ENCODE data around the gene PKMYT1.
A peak's percentile ranks its signal among the peaks of the same experiment; 100 is the strongest.

PKMYT1 gene

GRCh38 chr16:2996298-2996697, 16.1 kb upstream of the PKMYT1 start:
- no peak for DNase-seq (ENCODE audit: low read depth in 2 of 2)

GRCh38 chr16:2992383-2993081, 12.3 kb upstream of the PKMYT1 start:
- DNase-seq (ENCODE audit: low read depth in 2 of 2): no peak

- no peak for DNase-seq (ENCODE audit: low read depth in 2 of 2)
These were observed 11.5 kb upstream of the PKMYT1 start for GRCh38 chr16:2991566-2992261.

- no peak for DNase-seq (ENCODE audit: low read depth in 2 of 2)
These were observed 10.6 kb upstream of the PKMYT1 start for GRCh38 chr16:2990891-2991290.

GRCh38 chr16:2988590-2989099, 8.4 kb upstream of the PKMYT1 start:
- DNase-seq (ENCODE audit: low read depth in 2 of 2): no peak

GRCh38 chr16:2987833-2988232, 7.6 kb upstream of the PKMYT1 start:
- DNase-seq (ENCODE audit: low read depth in 2 of 2): no peak

GRCh38 chr16:2987286-2987685, 7.0 kb upstream of the PKMYT1 start:
- no peak for DNase-seq (ENCODE audit: low read depth in 2 of 2)

- DNase-seq (ENCODE audit: low read depth in 2 of 2): no peak
These were observed 6.5 kb upstream of the PKMYT1 start for GRCh38 chr16:2986623-2987188.

GRCh38 chr16:2985893-2986355, 5.7 kb upstream of the PKMYT1 start:
- no peak for DNase-seq (ENCODE audit: low read depth in 2 of 2)

GRCh38 chr16:2985462-2985861, 5.2 kb upstream of the PKMYT1 start:
- no peak for DNase-seq (ENCODE audit: low read depth in 2 of 2)

- DNase-seq (ENCODE audit: low read depth in 2 of 2): peak; percentile 31 to 59
These were observed 3.5 kb upstream of the PKMYT1 start for GRCh38 chr16:2983706-2984136.

- no peak for DNase-seq (ENCODE audit: low read depth in 2 of 2)
These were observed 2.2 kb upstream of the PKMYT1 start for GRCh38 chr16:2982402-2982801.

GRCh38 chr16:2981899-2982250, 1.6 kb upstream of the PKMYT1 start:
- DNase-seq (ENCODE audit: low read depth in 2 of 2): no peak

- DNase-seq (ENCODE audit: low read depth in 2 of 2): no peak
These were observed 1.1 kb upstream of the PKMYT1 start for GRCh38 chr16:2981177-2981898.

GRCh38 chr16:2979669-2980226, 498 bp downstream of the PKMYT1 start:
- DNase-seq (ENCODE audit: low read depth in 2 of 2): no peak

- DNase-seq (ENCODE audit: low read depth in 2 of 2): no peak
These were observed 2.8 kb downstream of the PKMYT1 start for GRCh38 chr16:2977440-2977839.

- DNase-seq (ENCODE audit: low read depth in 2 of 2): no peak
These were observed 3.6 kb downstream of the PKMYT1 start for GRCh38 chr16:2976673-2977072.

- no peak for DNase-seq (ENCODE audit: low read depth in 2 of 2)
These were observed 4.0 kb downstream of the PKMYT1 start for GRCh38 chr16:2976201-2976600.

GRCh38 chr16:2975161-2975795, 5.0 kb downstream of the PKMYT1 start:
- no peak for DNase-seq (ENCODE audit: low read depth in 2 of 2)

GRCh38 chr16:2974319-2975056, 5.8 kb downstream of the PKMYT1 start:
- no peak for DNase-seq (ENCODE audit: low read depth in 2 of 2)

Data from stimulated activated CD8-positive, alpha-beta memory T cell treated with anti-CD3 and anti-CD28 coated beads, Interleukin-7, amount 100 ng/mL, for 4 hours (primary cell).